ENCODE measurements around the gene PTPRK. TPM values are rescaled to one million over a fixed set of nuclear protein-coding genes. Genes with fewer than 3 reads are reported as not detected.

The PTPRK gene
- total and polyA plus RNA-seq, 2 of the 8 experiments (the other 6 are each of a cell fraction or from before 2014, with no cell fraction given), result 11.4 to 47.3 TPM

- Histone ChIP-seq H2BK5ac (ENCODE audit: low read depth, low read length) (no peak overlapping the region), H2BK12ac (ENCODE audit: low read depth, low read length) (no peak overlapping the region), H2AK5ac (ENCODE audit: low read depth, low read length) (no peak overlapping the region), H3K4me2 (ENCODE audit: insufficient read depth in 1 of 2, low read depth in 2 of 2, low read length in 2 of 2) (no peak overlapping the region), H2AFZ (ENCODE audit: low read length) (no peak overlapping the region), H3K9me3 (ENCODE audit: insufficient read depth in 2 of 2, low read depth in 1 of 2, low read length in 1 of 2) (no peaks in the 10 kb centered on the region), H3K4ac (replicated peaks; ENCODE audit: insufficient read length, low read depth, low read length) (no peak overlapping the region), H3K4me1 (replicated peaks in 1 of 4; ENCODE audit: control insufficient read depth in 3 of 4, insufficient read depth in 4 of 4, low read length in 3 of 4) (no peaks in the 10 kb centered on the region), H4K5ac (ENCODE audit: insufficient read length, low read depth, low read length) (no peak overlapping the region), H3K79me2 (ENCODE audit: control insufficient read depth in 1 of 2, insufficient read depth in 2 of 2, low read length in 2 of 2) (no peaks in the 10 kb centered on the region), H2BK20ac (ENCODE audit: low read length) (no peak overlapping the region), H3K27ac (ENCODE audit: low read depth, low read length) (no peak overlapping the region), H3K18ac (ENCODE audit: extremely low read depth, low read length) (no peak overlapping the region), H3K23ac (ENCODE audit: insufficient read length) (no peak overlapping the region), H3K79me1 (ENCODE audit: low read depth, low read length) (no peaks in the 10 kb centered on the region), H3K9ac (replicated peaks in 1 of 4; ENCODE audit: extremely low read depth in 1 of 4, low read depth in 3 of 4, low read length in 3 of 4) (no peak overlapping the region), H3K56ac (replicated peaks; ENCODE audit: insufficient read length, low read depth, low read length) (no peak overlapping the region), H4K20me1 (replicated peaks in 1 of 2; ENCODE audit: control insufficient read depth in 1 of 2, insufficient read depth in 2 of 2, low read length in 2 of 2) (peaks cover 0 to 2% of the 10 kb centered on the region in 2 experiments), H3K27me3 (replicated peaks in 1 of 4; ENCODE audit: control insufficient read depth in 3 of 4, extremely low read depth in 1 of 4, insufficient read depth in 3 of 4, low read length in 3 of 4) (no peaks in the 10 kb centered on the region), H4K91ac (replicated peaks; ENCODE audit: insufficient read length, low read length) (no peak overlapping the region), H2BK15ac (ENCODE audit: low read length) (no peak overlapping the region), H3K23me2 (ENCODE audit: low read depth, low read length) (no peaks in the 10 kb centered on the region; the same call in 1 of the 2 replicates), H4K8ac (ENCODE audit: extremely low read depth, insufficient read depth, low read length) (no peak overlapping the region), H3K36me3 (ENCODE audit: control insufficient read depth in 2 of 4, insufficient read depth in 4 of 4, low read length in 3 of 4) (no peaks in the 10 kb centered on the region), H3K4me3 (ENCODE audit: extremely low read depth in 1 of 4, insufficient read depth in 2 of 4, low read depth in 3 of 4, low read length in 4 of 4) (no peak overlapping the region), H2BK120ac (replicated peaks; ENCODE audit: low read depth, low read length) (no peak overlapping the region), H3K14ac (ENCODE audit: insufficient read length) (no peak overlapping the region)
- 100% methylated on average over 2 of the region's 2 CpGs; no CpG with 5 or more reads in 1 of the 2 experiments for WGBS, 2 experiments (ENCODE audit: extremely low coverage in 1 of 2, insufficient coverage in 1 of 2, insufficient read length in 1 of 2, insufficient replicate concordance in 2 of 2, low coverage in 1 of 2, low lambda C conversion rate in 2 of 2, missing lambda C conversion rate in 1 of 2)
- ChIA-PET CTCF (ENCODE audit: partially characterized antibody) (interaction anchor here (0.6 to 0.7 kb wide), 2 partner anchors 151 to 158 kb away, joined by 3 read pairs; no protein-coding TSS in a partner anchor), POLR2A (ENCODE audit: partially characterized antibody) (no interaction called here)
- FAIRE-seq (no peak), DNase-seq (ENCODE audit: low read depth in 1 of 2, low spot score in 2 of 2) (no peak)
Measured at GRCh38 chr6:128111096-128111495, 409.3 kb downstream of the PTPRK start.
